GM21825 (cell line): ENCODE measurements around the gene GLE1.
"Not testable (repeated sequence)": the region's sequence is repeated elsewhere in the genome, so short reads cannot be mapped to it uniquely, and the experiment has no call there.

Experiments
- ATAC-seq: cut with Tn5 transposase; IDR thresholded peaks from one replicate; pipeline ENCODE4 v1.9.1; 2021; ENCODE audit warnings: mild to moderate bottlenecking, moderate library complexity; ENCODE audit not compliant: unreplicated experiment

The GLE1 gene

DNA sequence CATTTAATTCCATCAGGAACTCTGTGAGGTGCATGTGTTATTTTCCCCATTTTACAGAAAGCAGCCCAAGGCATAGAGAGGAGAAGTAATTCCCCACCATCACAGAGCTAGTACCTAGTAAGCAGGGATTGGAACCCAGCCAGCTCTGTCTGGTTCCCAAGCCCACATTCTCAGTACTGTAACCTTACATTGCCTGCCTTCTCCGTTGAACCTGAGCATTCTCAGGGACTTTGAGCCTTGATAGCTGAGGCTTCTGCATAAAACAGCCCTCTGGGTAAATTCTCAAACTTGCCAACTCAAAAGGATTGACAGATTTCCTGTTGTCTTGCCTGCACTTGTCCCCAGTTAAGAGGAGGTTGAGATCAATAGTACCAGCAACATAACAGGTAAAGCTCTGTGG lies 9.2 kb upstream of the GLE1 start:
- no peak for ATAC-seq

GRCh38 chr9:128495804-128496417 lies 8.6 kb upstream of the GLE1 start:
- no peak for ATAC-seq

- no peak for ATAC-seq
These were observed 6.5 kb upstream of the GLE1 start for GRCh38 chr9:128497824-128498610.

DNA sequence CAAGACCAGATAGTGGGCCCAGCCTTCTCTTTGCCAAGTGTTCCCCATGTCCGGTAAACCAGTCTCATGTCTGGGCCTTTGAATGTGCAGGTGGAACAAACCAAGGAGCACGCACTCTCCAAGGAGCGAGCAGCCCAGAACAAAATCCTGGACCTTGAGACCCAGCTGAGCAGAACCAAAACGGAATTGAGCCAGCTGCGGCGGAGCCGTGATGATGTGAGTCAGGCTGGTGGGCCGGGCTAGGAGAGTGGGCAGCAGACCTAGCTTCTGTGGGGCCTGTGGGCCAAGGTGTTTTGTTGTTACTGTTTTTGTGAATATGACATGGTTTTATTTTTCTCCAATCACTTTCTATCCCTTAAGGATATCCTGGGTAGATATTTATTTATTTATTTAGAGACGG lies 5.6 kb upstream of the GLE1 start:
- no peak for ATAC-seq

GRCh38 chr9:128499920-128500319 lies 4.6 kb upstream of the GLE1 start:
- ATAC-seq, result no peak

GRCh38 chr9:128503415-128503825 lies 1.1 kb upstream of the GLE1 start:
- not testable (repeated sequence) for ATAC-seq

- no peak for ATAC-seq
These were observed 649 bp upstream of the GLE1 start for GRCh38 chr9:128503870-128504269.

- ATAC-seq, result no peak
These were observed 871 bp downstream of the GLE1 start for GRCh38 chr9:128505414-128505765.

DNA sequence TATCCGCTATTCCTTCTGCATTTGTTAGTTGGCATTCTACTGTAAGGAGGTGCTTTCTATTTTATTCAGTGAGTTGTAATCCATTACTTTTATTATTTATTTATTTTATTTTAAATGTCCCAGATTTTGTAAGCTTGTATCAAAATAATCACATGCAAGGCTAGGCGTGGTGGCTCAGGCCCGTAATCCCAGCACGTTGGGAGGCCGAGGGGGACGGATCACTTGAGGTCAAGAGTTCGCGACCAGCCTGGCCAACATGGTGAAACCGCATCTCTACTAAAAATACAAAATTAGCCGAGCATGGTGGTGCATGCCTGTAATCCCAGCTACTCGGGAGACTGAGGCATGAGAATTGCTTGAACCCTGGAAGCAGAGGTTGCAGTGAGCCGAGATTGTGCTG lies 1.4 kb downstream of the GLE1 start:
- ATAC-seq, result not testable (repeated sequence)

DNA sequence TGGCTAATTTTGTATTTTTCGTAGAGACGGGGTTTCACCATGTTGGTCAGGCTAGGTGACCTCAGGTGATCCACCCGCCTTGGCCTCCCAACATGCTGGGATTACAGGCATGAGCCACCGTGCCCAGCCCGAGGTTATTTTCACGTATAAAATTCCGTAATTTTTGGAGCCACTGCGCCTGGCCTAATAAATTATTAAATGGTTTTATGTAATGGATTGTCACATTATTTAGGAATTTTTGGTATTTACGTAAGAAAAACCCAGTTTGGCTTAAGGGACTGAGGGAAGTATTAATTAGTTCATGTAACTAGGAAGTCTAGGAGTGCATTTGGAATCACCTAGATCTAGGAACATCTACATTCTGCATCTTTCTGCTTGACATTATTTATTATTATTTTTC lies 8.3 kb downstream of the GLE1 start:
- no peak for ATAC-seq

DNA sequence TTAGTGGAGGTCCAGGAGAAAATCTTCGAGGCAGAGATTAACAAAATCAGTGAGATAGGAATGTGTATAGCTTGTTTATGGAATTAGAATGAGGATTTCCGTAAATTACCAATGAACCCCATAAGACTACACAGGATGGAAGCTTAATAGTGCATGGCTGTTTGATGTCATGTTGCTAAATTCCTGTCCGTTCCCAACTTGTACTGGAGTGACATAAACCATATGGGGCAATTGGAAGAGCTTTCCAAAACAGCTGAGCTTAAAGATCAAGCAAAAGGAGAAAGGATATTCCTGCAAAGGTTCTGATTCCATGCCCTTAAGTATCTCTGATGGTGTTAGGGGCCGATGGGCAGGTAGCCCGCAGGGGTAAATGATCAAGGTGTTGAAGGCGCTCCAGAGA lies 17.4 kb downstream of the GLE1 start:
- ATAC-seq, result no peak

GRCh38 chr9:128523199-128523925 lies 18.8 kb downstream of the GLE1 start:
- no peak for ATAC-seq

DNA sequence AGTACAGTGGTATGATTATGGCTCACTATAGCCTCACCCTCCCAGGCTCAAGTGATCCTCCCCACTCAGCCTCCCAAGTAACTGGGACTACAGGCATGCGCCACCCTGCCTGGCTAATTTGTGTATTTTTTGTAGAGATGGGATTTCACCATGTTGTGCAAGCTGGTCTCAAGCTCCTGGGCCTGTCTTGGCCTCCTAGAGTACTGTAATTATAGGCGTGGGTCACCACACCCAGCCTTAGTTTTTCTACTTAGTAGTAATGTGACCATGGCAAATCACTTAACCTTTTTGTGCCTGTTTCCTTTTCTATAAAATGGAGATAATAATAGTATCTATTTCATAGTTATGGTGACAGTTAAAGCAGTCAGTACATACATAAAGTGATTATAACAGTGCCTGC lies 22.2 kb downstream of the GLE1 start:
- no peak for ATAC-seq

- no peak for ATAC-seq
These were observed 24.1 kb downstream of the GLE1 start for GRCh38 chr9:128528445-128529160.

GRCh38 chr9:128529191-128529590 lies 24.7 kb downstream of the GLE1 start:
- no peak for ATAC-seq

DNA sequence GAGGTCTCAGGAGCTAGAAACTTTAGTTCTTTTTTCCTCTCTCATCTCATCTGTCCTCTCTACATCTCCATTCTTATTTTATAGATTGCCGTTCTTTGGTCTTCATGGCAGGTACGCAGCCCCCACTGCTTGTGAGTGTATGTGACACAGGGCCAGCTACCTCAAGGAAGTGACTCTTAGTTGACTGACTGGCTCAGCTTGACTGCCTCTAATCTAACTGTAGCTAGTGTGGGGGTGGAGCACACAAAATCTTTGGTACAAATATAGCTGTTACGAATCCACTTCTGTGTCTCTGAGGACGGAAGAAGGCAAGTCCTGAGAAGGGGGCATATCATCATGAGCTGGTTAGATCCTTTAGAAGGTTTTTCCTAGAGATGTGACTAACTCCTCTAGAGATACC lies 28.1 kb downstream of the GLE1 start:
- no peak for ATAC-seq

GRCh38 chr9:128540634-128541360 lies 36.3 kb downstream of the GLE1 start:
- ATAC-seq, result no peak

- ATAC-seq, result no peak
These were observed 42.0 kb downstream of the GLE1 start for GRCh38 chr9:128546504-128546903.

- no peak for ATAC-seq
These were observed 44.4 kb downstream of the GLE1 start for GRCh38 chr9:128548876-128549275.

DNA sequence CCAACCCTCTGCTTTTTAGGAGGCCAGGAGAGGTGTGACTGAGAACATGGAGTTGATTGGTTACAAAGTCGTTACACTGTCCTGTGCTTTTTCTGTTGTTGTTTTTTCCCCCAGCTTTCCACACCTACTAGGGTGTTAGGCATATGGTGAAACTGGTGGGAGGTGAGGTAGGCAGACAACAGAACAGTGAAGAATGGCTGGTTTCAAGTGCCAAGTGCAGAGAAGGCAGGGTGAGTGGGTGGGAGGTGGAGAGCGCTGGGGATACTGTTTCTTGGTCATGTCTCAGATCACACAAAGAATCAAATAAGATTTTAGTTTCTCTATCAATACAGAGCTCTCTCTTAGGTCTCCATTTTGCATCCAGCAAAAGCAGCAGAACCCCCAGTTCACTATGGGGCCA lies 45.7 kb downstream of the GLE1 start:
- no peak for ATAC-seq
